ENCODE data around the gene CRYGA. TPM values are rescaled to one million over a fixed set of nuclear protein-coding genes. Genes with fewer than 3 reads are reported as not detected.

Gene CRYGA
- total RNA-seq, 1 experiment from 2014 or later = not detected

DNA sequence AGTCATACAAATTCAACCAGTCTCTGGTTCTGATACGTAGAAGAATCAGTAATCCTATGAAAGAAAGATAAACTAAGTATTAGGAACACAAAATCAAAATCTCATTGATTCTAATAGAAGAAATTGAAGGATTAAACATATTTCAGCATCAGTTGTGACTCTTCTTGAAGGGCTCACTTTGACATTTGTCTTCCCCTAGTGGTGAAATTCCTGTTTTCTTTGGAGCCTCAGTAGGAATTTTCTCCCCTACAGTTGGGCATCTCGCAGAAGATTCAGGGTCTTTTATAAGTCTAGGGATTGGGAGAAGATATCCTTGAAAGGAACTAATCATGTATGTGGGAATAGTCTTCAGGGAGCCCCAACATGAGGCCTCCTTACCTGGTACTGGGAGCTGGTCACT is 14.6 kb downstream of the CRYGA start:
- no peak overlapping the region for H2AFZ ChIP-seq

DNA sequence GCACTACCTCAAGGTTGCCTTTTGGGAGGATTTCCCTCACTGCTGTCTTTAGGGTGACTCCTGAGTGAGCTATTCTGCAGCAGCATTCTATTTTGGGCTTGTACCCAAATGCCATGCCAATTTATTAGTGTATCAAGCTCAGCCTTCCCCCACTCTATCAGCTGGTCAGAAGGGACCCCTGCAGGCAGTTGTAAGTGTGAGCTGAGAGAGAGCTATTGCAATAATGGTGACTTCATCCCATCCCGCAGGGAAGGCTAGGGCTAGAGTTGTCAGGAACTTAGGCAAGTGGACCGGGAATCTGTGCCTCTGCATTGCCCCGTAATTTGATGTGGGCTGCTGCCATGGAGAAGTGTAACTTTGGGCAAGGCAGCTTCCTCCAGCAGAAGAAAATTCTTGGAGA is 15.6 kb downstream of the CRYGA start:
- H3K36me3 ChIP-seq (ENCODE audit: low read depth) = no peaks in the 10 kb centered on the region
- no peaks in the 10 kb centered on the region for H3F3A ChIP-seq (ENCODE audit: insufficient read depth, low read depth)
- no peak overlapping the region for H3K4me3 ChIP-seq
- intact Hi-C loops (cut with micrococcal nuclease; ENCODE audit: unreplicated experiment) = no loop called here
- no peaks in the 10 kb centered on the region for H4K20me1 ChIP-seq (ENCODE audit: insufficient read depth)
- ChIA-PET CTCF (interaction anchor here (0.6 kb wide), 1 partner anchor 134 kb away, joined by 3 read pairs; no protein-coding TSS in a partner anchor), POLR2A (ENCODE audit: unreplicated experiment) (no interaction called here)
- TF ChIP-seq, protein P1, sequence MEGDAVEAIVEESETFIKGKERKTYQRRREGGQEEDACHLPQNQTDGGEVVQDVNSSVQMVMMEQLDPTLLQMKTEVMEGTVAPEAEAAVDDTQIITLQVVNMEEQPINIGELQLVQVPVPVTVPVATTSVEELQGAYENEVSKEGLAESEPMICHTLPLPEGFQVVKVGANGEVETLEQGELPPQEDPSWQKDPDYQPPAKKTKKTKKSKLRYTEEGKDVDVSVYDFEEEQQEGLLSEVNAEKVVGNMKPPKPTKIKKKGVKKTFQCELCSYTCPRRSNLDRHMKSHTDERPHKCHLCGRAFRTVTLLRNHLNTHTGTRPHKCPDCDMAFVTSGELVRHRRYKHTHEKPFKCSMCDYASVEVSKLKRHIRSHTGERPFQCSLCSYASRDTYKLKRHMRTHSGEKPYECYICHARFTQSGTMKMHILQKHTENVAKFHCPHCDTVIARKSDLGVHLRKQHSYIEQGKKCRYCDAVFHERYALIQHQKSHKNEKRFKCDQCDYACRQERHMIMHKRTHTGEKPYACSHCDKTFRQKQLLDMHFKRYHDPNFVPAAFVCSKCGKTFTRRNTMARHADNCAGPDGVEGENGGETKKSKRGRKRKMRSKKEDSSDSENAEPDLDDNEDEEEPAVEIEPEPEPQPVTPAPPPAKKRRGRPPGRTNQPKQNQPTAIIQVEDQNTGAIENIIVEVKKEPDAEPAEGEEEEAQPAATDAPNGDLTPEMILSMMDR (conservative IDR thresholded peaks at IDR 0.05) = no peak
- no peak for TF ChIP-seq EZH2 (IDR thresholded peaks at IDR 0.05; ENCODE audit: low read depth)
- no peaks in the 10 kb centered on the region for H3K9me3 ChIP-seq (ENCODE audit: insufficient read depth, low read depth)
- no peak for DNase-seq
- H3K4me2 ChIP-seq = no peak overlapping the region
- H3K79me2 ChIP-seq (ENCODE audit: low read depth) = no peaks in the 10 kb centered on the region
- H2AFZ ChIP-seq = no peak overlapping the region
- no peaks in the 10 kb centered on the region for H3K9me2 ChIP-seq (ENCODE audit: insufficient read depth)
- no peaks in the 10 kb centered on the region for H3K27me3 ChIP-seq (ENCODE audit: insufficient read depth, low read depth)
- no peaks in the 10 kb centered on the region for H3K4me1 ChIP-seq (replicated peaks; ENCODE audit: insufficient read depth)
- H3K27ac ChIP-seq = no peak overlapping the region
- no TSS peak for BruUV-seq (replicated peaks)

More for the DNA sequence above, 14.6 kb downstream of the CRYGA start:
- DNase-seq = no peak
- POLR2A ChIA-PET (ENCODE audit: unreplicated experiment) = no interaction called here
- TF ChIP-seq, protein P1 (conservative IDR thresholded peaks at IDR 0.05) = no peak; the same call in 1 of the 2 replicates
- TF ChIP-seq EZH2 (IDR thresholded peaks at IDR 0.05; ENCODE audit: low read depth) = no peak
- Histone ChIP-seq H3K27me3 (ENCODE audit: insufficient read depth, low read depth) (no peaks in the 10 kb centered on the region), H3K4me2 (no peak overlapping the region), H3K36me3 (ENCODE audit: low read depth) (no peaks in the 10 kb centered on the region), H3K4me3 (no peak overlapping the region), H4K20me1 (ENCODE audit: insufficient read depth) (no peaks in the 10 kb centered on the region), H3K4me1 (replicated peaks; ENCODE audit: insufficient read depth) (no peaks in the 10 kb centered on the region), H3K79me2 (ENCODE audit: low read depth) (no peaks in the 10 kb centered on the region), H3K27ac (no peak overlapping the region), H3K9me3 (ENCODE audit: insufficient read depth, low read depth) (no peaks in the 10 kb centered on the region), H3K9me2 (ENCODE audit: insufficient read depth) (no peaks in the 10 kb centered on the region), H3F3A (ENCODE audit: insufficient read depth, low read depth) (no peaks in the 10 kb centered on the region)
- intact Hi-C loops (cut with micrococcal nuclease; ENCODE audit: unreplicated experiment) = no loop called here
- BruUV-seq (replicated peaks) = no TSS peak
- CTCF ChIA-PET = no interaction called here

DNA sequence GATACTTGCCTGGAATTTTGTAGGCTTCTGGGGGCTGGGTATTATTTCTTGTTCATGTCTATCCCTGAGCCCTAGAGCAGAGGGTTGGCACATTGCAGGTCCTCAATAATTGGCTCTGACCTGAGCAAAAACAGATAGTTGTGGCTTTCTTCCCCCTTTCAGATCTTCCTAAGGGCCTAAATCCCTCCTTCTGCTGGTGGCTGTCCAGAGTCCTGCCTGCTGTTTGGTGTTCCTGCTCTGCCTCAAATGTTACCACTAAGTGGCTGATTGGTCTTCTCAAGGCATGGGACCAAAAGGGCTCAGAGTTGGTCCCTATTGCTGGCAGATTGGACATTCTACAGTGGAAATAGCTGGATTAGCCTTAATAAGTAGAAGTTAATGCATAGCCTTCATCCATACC is 16.4 kb downstream of the CRYGA start:
- Histone ChIP-seq H3K4me3 (no peak overlapping the region), H4K20me1 (ENCODE audit: insufficient read depth) (no peaks in the 10 kb centered on the region), H3F3A (ENCODE audit: insufficient read depth, low read depth) (no peaks in the 10 kb centered on the region), H3K9me3 (ENCODE audit: insufficient read depth, low read depth) (no peaks in the 10 kb centered on the region), H3K27me3 (ENCODE audit: insufficient read depth, low read depth) (no peaks in the 10 kb centered on the region), H3K36me3 (ENCODE audit: low read depth) (no peaks in the 10 kb centered on the region), H2AFZ (no peak overlapping the region), H3K4me2 (no peak overlapping the region), H3K27ac (no peak overlapping the region), H3K9me2 (ENCODE audit: insufficient read depth) (no peaks in the 10 kb centered on the region), H3K79me2 (ENCODE audit: low read depth) (no peaks in the 10 kb centered on the region), H3K4me1 (replicated peaks; ENCODE audit: insufficient read depth) (no peaks in the 10 kb centered on the region)
- intact Hi-C loops (cut with micrococcal nuclease; ENCODE audit: unreplicated experiment) = no loop called here
- DNase-seq = no peak
- CTCF ChIA-PET = no interaction called here
- BruUV-seq (replicated peaks) = no TSS peak
- TF ChIP-seq, protein P1 (conservative IDR thresholded peaks at IDR 0.05) = no peak
- TF ChIP-seq EZH2 (IDR thresholded peaks at IDR 0.05; ENCODE audit: low read depth) = no peak
- POLR2A ChIA-PET (ENCODE audit: unreplicated experiment) = no interaction called here
